ENCODE results near the gene NEK6. TPM values are rescaled to one million over a fixed set of nuclear protein-coding genes. Genes with fewer than 3 reads are reported as not detected.

NEK6 gene
- total and polyA plus RNA-seq, 10 of the 15 experiments (the other 5 are each of a cell fraction or from before 2014, with no cell fraction given): 31.3 to 161 (median 89.2) TPM

- Histone ChIP-seq H3K9me3 (replicated peaks; ENCODE audit: control insufficient read depth, insufficient read depth, low read length) (no peaks in the 10 kb centered on the region), H2AFZ (ENCODE audit: control insufficient read depth, low read depth, low read length) (peak overlapping the region; percentile 10; the same call in 1 of the 2 replicates), H3K36me3 (ENCODE audit: control insufficient read depth in 2 of 2, insufficient read depth in 2 of 2, low read length in 1 of 2) (no peaks in the 10 kb centered on the region), H3K79me2 (ENCODE audit: control insufficient read depth, insufficient read depth, low read length) (no peaks in the 10 kb centered on the region; the same call in 1 of the 2 replicates), H3K9ac (ENCODE audit: control insufficient read depth, insufficient read depth, low read length) (peak overlapping the region; percentile 26; the same call in 1 of the 2 replicates), H4K20me1 (ENCODE audit: control insufficient read depth, insufficient read depth) (no peaks in the 10 kb centered on the region), H3K4me2 (ENCODE audit: control insufficient read depth, insufficient read depth) (peak overlapping the region; percentile 92), H3K4me3 (no peak overlapping the region; the same call in 1 of the 2 replicates), H3K27ac (ENCODE audit: control insufficient read depth, insufficient read depth) (peak overlapping the region; percentile 98), H3K4me1 (ENCODE audit: control insufficient read depth, insufficient read depth, low read length) (peaks cover 54% of the 10 kb centered on the region), H3K27me3 (replicated peaks in 1 of 2; ENCODE audit: control insufficient read depth in 2 of 2, insufficient read depth in 2 of 2, low read length in 1 of 2) (no peaks in the 10 kb centered on the region)
- in situ Hi-C loops (cut with MboI) (loop anchor here (25.0 kb wide), 1 partner anchor 1419 kb away; no protein-coding TSS in a partner anchor), intact Hi-C loops (cut with micrococcal nuclease; ENCODE audit: unreplicated experiment) (loop anchor here (1.0 to 2.0 kb wide), 5 partner anchors 21 to 81 kb away; no protein-coding TSS in a partner anchor)
- no TSS peak for BruUV-seq (replicated peaks)
- POLR2A ChIA-PET: interaction anchor here (1.0 to 5.5 kb wide), 14 partner anchors 9 to 88 kb away, joined by 3 to 59 read pairs (median 14); partner anchors contain the start of gene NEK6
- RAD21 ChIA-PET (ENCODE audit: unreplicated experiment): interaction anchor here (1.0 to 16.1 kb wide), 15 partner anchors 9 to 214 kb away, joined by 3 to 293 read pairs (median 14); partner anchors contain the start of gene NEK6
- FAIRE-seq: peak; percentile 18
- ATAC-seq: peak; percentile 76
- 0% methylated on average over 10 of the region's 10 CpGs for WGBS (ENCODE audit: insufficient coverage, insufficient replicate concordance, low lambda C conversion rate, missing lambda C conversion rate)
- CTCF ChIA-PET: interaction anchor here (0.9 to 6.6 kb wide), 12 partner anchors 13 to 91 kb away, joined by 3 to 78 read pairs (median 6); no protein-coding TSS in a partner anchor
- DNase-seq (ENCODE audit: low read depth, low spot score): peak; percentile 92
- SMC1A ChIA-PET (ENCODE audit: uncharacterized antibody, unreplicated experiment): interaction anchor here (0.8 to 13.1 kb wide), 20 partner anchors 9 to 92 kb away, joined by 3 to 249 read pairs (median 10); partner anchors contain the start of gene NEK6
- TF ChIP-seq TCF7 (IDR thresholded peaks at IDR 0.05; ENCODE audit: borderline replicate concordance) (no peak), PAX5 (IDR thresholded peaks at IDR 0.05; ENCODE audit: borderline replicate concordance, low read depth, low read length) (peak; percentile 90; the same call in 1 of the 2 replicates), BHLHE40 (IDR thresholded peaks at IDR 0.05; ENCODE audit: borderline replicate concordance in 1 of 2, low read depth in 2 of 2, low read length in 1 of 2) (peak; percentile 45 to 71; a peak in 2 of 4 replicates), NBN (IDR thresholded peaks at IDR 0.05) (peak; percentile 67; the same call in 1 of the 2 replicates), ZNF622 (IDR thresholded peaks at IDR 0.05) (no peak), TBL1XR1 (IDR thresholded peaks at IDR 0.05; ENCODE audit: low read depth, low read length) (no peak), BMI1 (IDR thresholded peaks at IDR 0.05; ENCODE audit: borderline replicate concordance) (peak; percentile 82), PAX8 (IDR thresholded peaks at IDR 0.05) (no peak), JUND (IDR thresholded peaks at IDR 0.05; ENCODE audit: low read depth, low read length) (peak; percentile 88), BCL11A (IDR thresholded peaks at IDR 0.05; ENCODE audit: low read depth, low read length) (peak; percentile 98), YBX1 (IDR thresholded peaks at IDR 0.05) (no peak), EGR1 (IDR thresholded peaks at IDR 0.05; ENCODE audit: borderline replicate concordance in 1 of 2, low read depth in 2 of 2, low read length in 2 of 2) (peak in 1 of 2 experiments; percentile 66; a peak in 2 of 3 replicates), BACH1 (IDR thresholded peaks at IDR 0.05; ENCODE audit: borderline replicate concordance) (peak; percentile 87), POLR2AphosphoS5 (IDR thresholded peaks at IDR 0.05; ENCODE audit: low read length) (no peak), STAT3 (IDR thresholded peaks at IDR 0.05; ENCODE audit: low read depth, low read length) (no peak)
- TF ChIP-seq, protein P1, sequence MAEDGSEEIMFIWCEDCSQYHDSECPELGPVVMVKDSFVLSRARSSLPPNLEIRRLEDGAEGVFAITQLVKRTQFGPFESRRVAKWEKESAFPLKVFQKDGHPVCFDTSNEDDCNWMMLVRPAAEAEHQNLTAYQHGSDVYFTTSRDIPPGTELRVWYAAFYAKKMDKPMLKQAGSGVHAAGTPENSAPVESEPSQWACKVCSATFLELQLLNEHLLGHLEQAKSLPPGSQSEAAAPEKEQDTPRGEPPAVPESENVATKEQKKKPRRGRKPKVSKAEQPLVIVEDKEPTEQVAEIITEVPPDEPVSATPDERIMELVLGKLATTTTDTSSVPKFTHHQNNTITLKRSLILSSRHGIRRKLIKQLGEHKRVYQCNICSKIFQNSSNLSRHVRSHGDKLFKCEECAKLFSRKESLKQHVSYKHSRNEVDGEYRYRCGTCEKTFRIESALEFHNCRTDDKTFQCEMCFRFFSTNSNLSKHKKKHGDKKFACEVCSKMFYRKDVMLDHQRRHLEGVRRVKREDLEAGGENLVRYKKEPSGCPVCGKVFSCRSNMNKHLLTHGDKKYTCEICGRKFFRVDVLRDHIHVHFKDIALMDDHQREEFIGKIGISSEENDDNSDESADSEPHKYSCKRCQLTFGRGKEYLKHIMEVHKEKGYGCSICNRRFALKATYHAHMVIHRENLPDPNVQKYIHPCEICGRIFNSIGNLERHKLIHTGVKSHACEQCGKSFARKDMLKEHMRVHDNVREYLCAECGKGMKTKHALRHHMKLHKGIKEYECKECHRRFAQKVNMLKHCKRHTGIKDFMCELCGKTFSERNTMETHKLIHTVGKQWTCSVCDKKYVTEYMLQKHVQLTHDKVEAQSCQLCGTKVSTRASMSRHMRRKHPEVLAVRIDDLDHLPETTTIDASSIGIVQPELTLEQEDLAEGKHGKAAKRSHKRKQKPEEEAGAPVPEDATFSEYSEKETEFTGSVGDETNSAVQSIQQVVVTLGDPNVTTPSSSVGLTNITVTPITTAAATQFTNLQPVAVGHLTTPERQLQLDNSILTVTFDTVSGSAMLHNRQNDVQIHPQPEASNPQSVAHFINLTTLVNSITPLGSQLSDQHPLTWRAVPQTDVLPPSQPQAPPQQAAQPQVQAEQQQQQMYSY (CRISPR knock-in tag; IDR thresholded peaks at IDR 0.05): no peak
- TF ChIP-seq, protein P2, sequence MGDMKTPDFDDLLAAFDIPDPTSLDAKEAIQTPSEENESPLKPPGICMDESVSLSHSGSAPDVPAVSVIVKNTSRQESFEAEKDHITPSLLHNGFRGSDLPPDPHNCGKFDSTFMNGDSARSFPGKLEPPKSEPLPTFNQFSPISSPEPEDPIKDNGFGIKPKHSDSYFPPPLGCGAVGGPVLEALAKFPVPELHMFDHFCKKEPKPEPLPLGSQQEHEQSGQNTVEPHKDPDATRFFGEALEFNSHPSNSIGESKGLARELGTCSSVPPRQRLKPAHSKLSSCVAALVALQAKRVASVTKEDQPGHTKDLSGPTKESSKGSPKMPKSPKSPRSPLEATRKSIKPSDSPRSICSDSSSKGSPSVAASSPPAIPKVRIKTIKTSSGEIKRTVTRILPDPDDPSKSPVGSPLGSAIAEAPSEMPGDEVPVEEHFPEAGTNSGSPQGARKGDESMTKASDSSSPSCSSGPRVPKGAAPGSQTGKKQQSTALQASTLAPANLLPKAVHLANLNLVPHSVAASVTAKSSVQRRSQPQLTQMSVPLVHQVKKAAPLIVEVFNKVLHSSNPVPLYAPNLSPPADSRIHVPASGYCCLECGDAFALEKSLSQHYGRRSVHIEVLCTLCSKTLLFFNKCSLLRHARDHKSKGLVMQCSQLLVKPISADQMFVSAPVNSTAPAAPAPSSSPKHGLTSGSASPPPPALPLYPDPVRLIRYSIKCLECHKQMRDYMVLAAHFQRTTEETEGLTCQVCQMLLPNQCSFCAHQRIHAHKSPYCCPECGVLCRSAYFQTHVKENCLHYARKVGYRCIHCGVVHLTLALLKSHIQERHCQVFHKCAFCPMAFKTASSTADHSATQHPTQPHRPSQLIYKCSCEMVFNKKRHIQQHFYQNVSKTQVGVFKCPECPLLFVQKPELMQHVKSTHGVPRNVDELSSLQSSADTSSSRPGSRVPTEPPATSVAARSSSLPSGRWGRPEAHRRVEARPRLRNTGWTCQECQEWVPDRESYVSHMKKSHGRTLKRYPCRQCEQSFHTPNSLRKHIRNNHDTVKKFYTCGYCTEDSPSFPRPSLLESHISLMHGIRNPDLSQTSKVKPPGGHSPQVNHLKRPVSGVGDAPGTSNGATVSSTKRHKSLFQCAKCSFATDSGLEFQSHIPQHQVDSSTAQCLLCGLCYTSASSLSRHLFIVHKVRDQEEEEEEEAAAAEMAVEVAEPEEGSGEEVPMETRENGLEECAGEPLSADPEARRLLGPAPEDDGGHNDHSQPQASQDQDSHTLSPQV (IDR thresholded peaks at IDR 0.05): no peak
These were observed 39.2 kb upstream of the NEK6 start for GRCh38 chr9:124218438-124218982.

Measured in GM12878 (cell line).